ENCODE measurements around the gene POLR2C.
A peak's percentile ranks its signal among the peaks of the same experiment; 100 is the strongest.
"Not testable (repeated sequence)": the region's sequence is repeated elsewhere in the genome, so short reads cannot be mapped to it uniquely, and the experiment has no call there.

Gene POLR2C

GRCh38 chr16:57462209-57462977 is at the start of gene POLR2C:
POLR2C (plus strand) TSS chr16:57462679; CDS start chr16:57462725, 46 bp downstream.
- DNase-seq (ENCODE audit: low spot score) = peak; percentile 62

- DNase-seq (ENCODE audit: low spot score) = no peak
Measured at GRCh38 chr16:57413301-57413730, 49.2 kb upstream of the POLR2C start.

GRCh38 chr16:57413733-57414132 is 48.7 kb upstream of the POLR2C start:
- no peak for DNase-seq (ENCODE audit: low spot score)

GRCh38 chr16:57416084-57416483 is 46.4 kb upstream of the POLR2C start:
- no peak for DNase-seq (ENCODE audit: low spot score)

- no peak for DNase-seq (ENCODE audit: low spot score)
Measured at GRCh38 chr16:57419506-57419905, 43.0 kb upstream of the POLR2C start.

- peak; percentile 35 for DNase-seq (ENCODE audit: low spot score)
Measured at GRCh38 chr16:57422026-57422944, 40.2 kb upstream of the POLR2C start.

- DNase-seq (ENCODE audit: low spot score) = no peak
Measured at GRCh38 chr16:57423152-57423551, 39.3 kb upstream of the POLR2C start.

- DNase-seq (ENCODE audit: low spot score) = no peak
Measured at GRCh38 chr16:57424583-57424982, 37.9 kb upstream of the POLR2C start.

- no peak for DNase-seq (ENCODE audit: low spot score)
Measured at GRCh38 chr16:57426356-57426755, 36.1 kb upstream of the POLR2C start.

GRCh38 chr16:57427307-57427706 is 35.2 kb upstream of the POLR2C start:
- DNase-seq (ENCODE audit: low spot score) = no peak

GRCh38 chr16:57427824-57428223 is 34.7 kb upstream of the POLR2C start:
- no peak for DNase-seq (ENCODE audit: low spot score)

GRCh38 chr16:57430955-57431354 is 31.5 kb upstream of the POLR2C start:
- DNase-seq (ENCODE audit: low spot score) = no peak

GRCh38 chr16:57432505-57432904 is 30.0 kb upstream of the POLR2C start:
- no peak for DNase-seq (ENCODE audit: low spot score)

- no peak for DNase-seq (ENCODE audit: low spot score)
Measured at GRCh38 chr16:57432989-57433388, 29.5 kb upstream of the POLR2C start.

- no peak for DNase-seq (ENCODE audit: low spot score)
Measured at GRCh38 chr16:57434003-57434402, 28.5 kb upstream of the POLR2C start.

- no peak for DNase-seq (ENCODE audit: low spot score)
Measured at GRCh38 chr16:57435838-57436237, 26.6 kb upstream of the POLR2C start.

- DNase-seq (ENCODE audit: low spot score) = not testable (repeated sequence)
Measured at GRCh38 chr16:57439947-57440346, 22.5 kb upstream of the POLR2C start.

- DNase-seq (ENCODE audit: low spot score) = not testable (repeated sequence)
Measured at GRCh38 chr16:57440551-57440950, 21.9 kb upstream of the POLR2C start.

- no peak for DNase-seq (ENCODE audit: low spot score)
Measured at GRCh38 chr16:57444711-57445110, 17.8 kb upstream of the POLR2C start.

GRCh38 chr16:57445510-57445909 is 17.0 kb upstream of the POLR2C start:
- no peak for DNase-seq (ENCODE audit: low spot score)

GRCh38 chr16:57446531-57447185 is 15.8 kb upstream of the POLR2C start:
- DNase-seq (ENCODE audit: low spot score) = no peak

- DNase-seq (ENCODE audit: low spot score) = peak; percentile 72
Measured at GRCh38 chr16:57447186-57447962, 15.1 kb upstream of the POLR2C start, which contains the start of the genes CIAPIN1 and COQ9. CIAPIN1 (minus strand) TSS chr16:57447385; CDS start chr16:57440928, 6,457 bp downstream. COQ9 (plus strand) TSS chr16:57447479; CDS start chr16:57447506, 27 bp downstream.
